Caco-2 (cell line): Measurements from ENCODE around the gene TPM2. TPM values are rescaled to one million over a fixed set of nuclear protein-coding genes. Genes with fewer than 3 reads are reported as not detected.

Experiments
- BruUV-seq: library from RNA; stranded (reverse); fragments of 400-500 nt; replicated peaks from 2 replicates; lab custom pipeline; 2021; lab: Mats Ljungman, UMichigan
- CTCF ChIA-PET: fragments of 300-600 bp; sonication (Branson Sonifier 250); formaldehyde crosslinking; loops from one replicate; lab custom pipeline; 2022; ENCODE audit warnings: antibody characterized with exemption; lab: Charles Lee
- POLR2A ChIA-PET: fragments of 300-600 bp; sonication (Branson Sonifier 250); formaldehyde crosslinking; loops from one replicate; lab custom pipeline; 2022; ENCODE audit warnings: antibody characterized with exemption; lab: Charles Lee
- DNase-seq, 2 experiments: peaks; one replicate each; pipeline versions ENCODE4 v3.0.0 to v3.0.0-alpha.2; 2020 to 2022
- H3K27me3 ChIP-seq: replicated peaks from 2 replicates; pipeline ENCODE4 v1.6.0; 2011; ENCODE audit warnings: low read length; ENCODE audit not compliant: control insufficient read depth, insufficient read depth
- H3K36me3 ChIP-seq: 2 replicates; pipeline ENCODE4 v1.5.1; 2011; ENCODE audit warnings: low read length; ENCODE audit not compliant: control insufficient read depth, insufficient read depth
- H3K4me1 ChIP-seq: fragments of 250-450 bp; sonication (Bioruptor Pico); 2 replicates; pipeline ENCODE4 v1.5.1; 2020; ENCODE audit warnings: mild to moderate bottlenecking
- H3K4me3 ChIP-seq: 2 replicates; pipeline ENCODE4 v1.5.1; 2011; ENCODE audit warnings: low read depth, mild to moderate bottlenecking, control low read depth, low read length
- H3K9me3 ChIP-seq: fragments of 250-450 bp; sonication (Bioruptor Pico); 2 replicates; pipeline ENCODE4 v1.5.1; 2020; ENCODE audit warnings: mild to moderate bottlenecking, moderate library complexity
- H3K27ac Mint-ChIP-seq: one replicate; pipeline ENCODE4 v1.8.0; 2022; ENCODE audit warnings: mixed read lengths; ENCODE audit not compliant: unreplicated experiment
- H3K27me3 Mint-ChIP-seq: one replicate; pipeline ENCODE4 v1.8.0; 2022; ENCODE audit warnings: mixed read lengths; ENCODE audit not compliant: insufficient read depth, unreplicated experiment
- H3K36me3 Mint-ChIP-seq: one replicate; pipeline ENCODE4 v1.8.0; 2022; ENCODE audit warnings: mild to moderate bottlenecking, mixed read lengths; ENCODE audit not compliant: insufficient read depth, unreplicated experiment
- H3K4me1 Mint-ChIP-seq: one replicate; pipeline ENCODE4 v1.8.0; 2022; ENCODE audit warnings: low read depth, mixed read lengths; ENCODE audit not compliant: unreplicated experiment
- H3K4me3 Mint-ChIP-seq: one replicate; pipeline ENCODE4 v1.8.0; 2022; ENCODE audit warnings: mild to moderate bottlenecking, moderate library complexity, mixed read lengths; ENCODE audit not compliant: unreplicated experiment
- H3K9me3 Mint-ChIP-seq: one replicate; pipeline ENCODE4 v1.8.0; 2022; ENCODE audit warnings: mixed read lengths; ENCODE audit not compliant: unreplicated experiment
- intact Hi-C: fragments of 100-400 bp; cut with micrococcal nuclease; formaldehyde crosslinking; loops from one replicate; pipeline ENCODE4 v1.10.0; 2022; ENCODE audit not compliant: unreplicated experiment
- total RNA-seq: library from RNA; stranded (reverse); gene quantifications from 2 replicates; pipeline ENCODE4 v1.2.3, GENCODE V29; 2022
- TF ChIP-seq, protein P1 (sequence below), 2 experiments: fragments of 200-600 bp in 1 of 2; IDR thresholded peaks; 1 replicate in 1 of 2; 2 replicates in 1 of 2; pipeline versions ENCODE4 v1.5.1 to v1.8.0; 2011 to 2022; ENCODE audit warnings: antibody characterized with exemption in 1 of 2, control low read depth in 1 of 2, inconsistent platforms in 1 of 2, low read depth in 1 of 2, low read length in 1 of 2, mild to moderate bottlenecking in 1 of 2, moderate library complexity in 1 of 2; ENCODE audit not compliant: insufficient read depth in 1 of 2, severe bottlenecking in 1 of 2, unreplicated experiment in 1 of 2

TPM2 gene
- total RNA-seq, 1 experiment from 2014 or later = 21.8 TPM

DNA sequence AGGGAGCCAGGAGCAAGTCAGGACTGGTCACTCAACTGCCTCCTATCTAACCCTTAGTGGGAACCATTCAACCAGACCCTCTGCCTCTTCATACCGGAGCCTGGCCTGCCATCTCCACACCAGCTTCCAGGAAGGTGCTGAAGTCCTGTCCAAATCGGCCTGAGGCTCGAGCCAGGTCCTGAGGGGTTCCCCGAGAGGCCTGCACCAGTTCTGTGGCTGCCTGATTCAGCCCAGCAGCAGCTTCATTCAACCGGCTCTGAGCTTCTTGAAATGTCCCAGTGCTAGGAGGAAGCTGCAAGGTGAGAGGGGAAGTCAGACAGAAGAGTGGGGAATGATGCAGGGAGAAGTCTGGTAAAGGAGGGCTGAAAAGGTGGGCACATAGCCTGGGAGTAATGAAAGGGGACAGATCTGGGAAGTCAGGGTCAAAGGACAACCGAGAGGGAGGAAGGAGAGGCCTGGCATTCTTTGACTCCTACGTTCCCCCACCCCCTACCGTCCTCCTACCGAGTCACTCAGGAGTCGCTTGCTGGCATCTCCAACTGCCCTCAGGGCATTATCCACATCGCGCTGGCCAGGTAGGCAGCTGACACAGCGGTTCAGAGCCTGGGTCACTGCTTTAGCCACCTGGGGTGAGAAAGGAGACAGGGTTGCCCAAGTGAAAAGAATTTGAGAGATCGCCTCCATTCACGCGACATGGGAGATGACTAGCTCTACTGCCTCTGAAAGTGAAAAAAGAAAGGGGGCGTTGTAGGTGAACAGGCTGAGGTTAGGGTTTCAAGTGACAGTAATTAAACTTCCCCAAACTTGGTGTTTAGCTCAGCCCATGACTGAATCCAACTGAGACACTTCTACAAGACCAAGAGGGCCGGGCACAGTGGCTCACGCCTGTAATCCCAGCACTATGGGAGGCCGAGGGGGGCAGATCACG, 22.0 kb upstream of the TPM2 start:
- Mint-ChIP-seq H3K27me3 (no peaks in the 10 kb centered on the region), H3K9me3 (no peaks in the 10 kb centered on the region), H3K27ac (no peak overlapping the region), H3K4me1 (no peaks in the 10 kb centered on the region), H3K4me3 (no peak overlapping the region), H3K36me3 (peaks cover 74% of the 10 kb centered on the region)
- Histone ChIP-seq H3K36me3 (peaks cover 6% of the 10 kb centered on the region), H3K4me3 (no peak overlapping the region), H3K9me3 (no peaks in the 10 kb centered on the region), H3K4me1 (no peaks in the 10 kb centered on the region), H3K27me3 (no peaks in the 10 kb centered on the region)
- POLR2A ChIA-PET = interaction anchor here (1.1 kb wide), 1 partner anchor 16 kb away, joined by 3 read pairs; no protein-coding TSS in a partner anchor
- intact Hi-C loops = no loop called here
- no TSS peak for BruUV-seq
- CTCF ChIA-PET = interaction anchor here (0.6 to 0.7 kb wide), 2 partner anchors 47 to 51 kb away, joined by 3 read pairs; no protein-coding TSS in a partner anchor
- DNase-seq = no peak
- TF ChIP-seq, protein P1, sequence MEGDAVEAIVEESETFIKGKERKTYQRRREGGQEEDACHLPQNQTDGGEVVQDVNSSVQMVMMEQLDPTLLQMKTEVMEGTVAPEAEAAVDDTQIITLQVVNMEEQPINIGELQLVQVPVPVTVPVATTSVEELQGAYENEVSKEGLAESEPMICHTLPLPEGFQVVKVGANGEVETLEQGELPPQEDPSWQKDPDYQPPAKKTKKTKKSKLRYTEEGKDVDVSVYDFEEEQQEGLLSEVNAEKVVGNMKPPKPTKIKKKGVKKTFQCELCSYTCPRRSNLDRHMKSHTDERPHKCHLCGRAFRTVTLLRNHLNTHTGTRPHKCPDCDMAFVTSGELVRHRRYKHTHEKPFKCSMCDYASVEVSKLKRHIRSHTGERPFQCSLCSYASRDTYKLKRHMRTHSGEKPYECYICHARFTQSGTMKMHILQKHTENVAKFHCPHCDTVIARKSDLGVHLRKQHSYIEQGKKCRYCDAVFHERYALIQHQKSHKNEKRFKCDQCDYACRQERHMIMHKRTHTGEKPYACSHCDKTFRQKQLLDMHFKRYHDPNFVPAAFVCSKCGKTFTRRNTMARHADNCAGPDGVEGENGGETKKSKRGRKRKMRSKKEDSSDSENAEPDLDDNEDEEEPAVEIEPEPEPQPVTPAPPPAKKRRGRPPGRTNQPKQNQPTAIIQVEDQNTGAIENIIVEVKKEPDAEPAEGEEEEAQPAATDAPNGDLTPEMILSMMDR (IDR thresholded peaks at IDR 0.05; ENCODE audit: insufficient read depth in 1 of 2, low read depth in 1 of 2, low read length in 1 of 2, severe bottlenecking in 1 of 2, unreplicated experiment in 1 of 2) = no peak

DNA sequence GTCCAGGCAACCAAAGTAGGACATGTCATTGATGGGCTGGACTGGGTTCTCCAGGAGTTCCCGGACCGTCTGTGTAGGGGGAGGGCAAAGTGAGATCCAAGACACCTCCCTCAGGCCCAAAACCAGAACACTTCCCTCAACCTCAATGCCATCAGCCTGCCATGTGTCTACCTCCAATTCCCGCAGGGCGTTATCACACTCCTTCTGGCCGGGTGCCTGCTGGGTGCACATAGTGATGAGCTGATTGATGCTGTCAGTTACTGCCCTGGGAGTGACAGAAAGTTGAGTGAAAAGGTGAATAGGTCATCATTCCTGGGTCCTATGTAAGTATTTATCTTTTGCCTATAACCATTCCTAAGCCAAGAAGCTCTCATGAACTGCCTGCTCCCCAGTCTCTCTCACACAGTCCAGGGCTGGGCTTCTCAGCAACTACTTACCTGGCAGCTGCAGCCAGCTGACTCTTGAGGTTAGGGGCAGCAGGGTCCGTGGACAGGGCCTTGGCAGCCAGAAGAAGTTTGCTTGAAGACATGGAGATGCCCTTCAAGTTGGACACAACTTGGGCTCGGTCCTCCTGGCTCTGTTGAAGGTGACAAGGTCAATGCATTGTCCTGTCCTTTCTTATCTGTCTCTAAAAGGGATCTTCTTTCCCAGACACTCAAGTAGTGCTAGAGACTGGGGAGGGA, 21.2 kb upstream of the TPM2 start:
- Mint-ChIP-seq H3K4me1 (no peaks in the 10 kb centered on the region), H3K4me3 (no peak overlapping the region), H3K9me3 (no peaks in the 10 kb centered on the region), H3K27me3 (no peaks in the 10 kb centered on the region), H3K36me3 (peaks cover 74% of the 10 kb centered on the region), H3K27ac (no peak overlapping the region)
- Histone ChIP-seq H3K27me3 (no peaks in the 10 kb centered on the region), H3K4me3 (no peak overlapping the region), H3K4me1 (no peaks in the 10 kb centered on the region), H3K9me3 (no peaks in the 10 kb centered on the region), H3K36me3 (peaks cover 8% of the 10 kb centered on the region)
- intact Hi-C loops = no loop called here
- ChIA-PET POLR2A (interaction anchor here (1.1 kb wide), 1 partner anchor 17 kb away, joined by 3 read pairs; no protein-coding TSS in a partner anchor), CTCF (interaction anchor here (1.3 kb wide), 1 partner anchor 46 kb away, joined by 3 read pairs; the partner anchor contains the start of gene ARHGEF39)
- TSS peak; percentile 32 for BruUV-seq
- TF ChIP-seq, protein P1 (IDR thresholded peaks at IDR 0.05; ENCODE audit: insufficient read depth in 1 of 2, low read depth in 1 of 2, low read length in 1 of 2, severe bottlenecking in 1 of 2, unreplicated experiment in 1 of 2) = no peak
- DNase-seq = no peak

DNA sequence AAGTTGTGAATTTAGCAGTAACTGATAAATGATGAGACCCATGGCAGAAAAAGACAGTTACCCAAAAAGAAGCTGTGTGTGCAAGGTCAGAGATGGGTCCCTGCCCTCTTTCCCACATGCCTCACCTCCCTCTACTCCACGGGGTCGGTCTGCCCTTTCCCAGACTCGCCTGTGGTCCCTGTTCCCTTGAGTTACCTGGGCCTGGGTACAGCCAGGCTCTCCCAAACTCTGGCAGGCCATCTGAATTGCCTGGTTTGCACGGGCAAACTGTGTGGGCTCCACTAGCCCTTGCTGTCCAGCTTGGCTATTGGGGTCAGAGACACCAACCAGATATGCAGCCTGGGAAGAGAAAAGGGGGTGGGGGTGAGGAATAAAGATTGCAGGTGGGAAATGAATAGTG, 18.4 kb upstream of the TPM2 start:
- no peaks in the 10 kb centered on the region for H3K9me3 ChIP-seq
- H3K36me3 ChIP-seq = peaks cover 11% of the 10 kb centered on the region
- CTCF ChIA-PET = interaction anchor here (1.0 kb wide), 1 partner anchor 11 kb away, joined by 5 read pairs; no protein-coding TSS in a partner anchor
- BruUV-seq = no TSS peak
- H3K4me1 ChIP-seq = no peaks in the 10 kb centered on the region
- Mint-ChIP-seq H3K9me3 (no peaks in the 10 kb centered on the region), H3K27me3 (no peaks in the 10 kb centered on the region), H3K4me1 (no peaks in the 10 kb centered on the region), H3K4me3 (no peak overlapping the region), H3K27ac (no peak overlapping the region), H3K36me3 (peaks cover 71% of the 10 kb centered on the region)
- TF ChIP-seq, protein P1 (IDR thresholded peaks at IDR 0.05; ENCODE audit: insufficient read depth in 1 of 2, low read depth in 1 of 2, low read length in 1 of 2, severe bottlenecking in 1 of 2, unreplicated experiment in 1 of 2) = no peak
- no peak overlapping the region for H3K4me3 ChIP-seq
- no peak for DNase-seq
- POLR2A ChIA-PET = no interaction called here
- no peaks in the 10 kb centered on the region for H3K27me3 ChIP-seq
- intact Hi-C loops = no loop called here
